Pons (tissue), 1 donor: ENCODE data around the gene ATXN2.

Experiments used
- DNase-seq: peaks from one replicate; pipeline ENCODE4 v3.0.0-alpha.2; 2016; ENCODE audit warnings: low spot score

ATXN2 gene

GRCh38 chr12:111417784-111418593 lies 181.1 kb downstream of the ATXN2 start:
- no peak for DNase-seq

- DNase-seq, result no peak
These were observed 181.8 kb downstream of the ATXN2 start for GRCh38 chr12:111417290-111417689.

GRCh38 chr12:111414711-111415252 lies 184.3 kb downstream of the ATXN2 start:
- DNase-seq, result no peak

- no peak for DNase-seq
These were observed 185.6 kb downstream of the ATXN2 start for GRCh38 chr12:111413442-111414086.

GRCh38 chr12:111412830-111413441 lies 186.2 kb downstream of the ATXN2 start:
- no peak for DNase-seq

GRCh38 chr12:111412007-111412829 lies 186.9 kb downstream of the ATXN2 start:
- peak; percentile 78 for DNase-seq

GRCh38 chr12:111411185-111411764 lies 187.8 kb downstream of the ATXN2 start:
- DNase-seq, result no peak

GRCh38 chr12:111410431-111411184 lies 188.5 kb downstream of the ATXN2 start:
- DNase-seq, result no peak

- peak; percentile 46 for DNase-seq
These were observed 189.2 kb downstream of the ATXN2 start for GRCh38 chr12:111409780-111410430.

GRCh38 chr12:111409403-111409779 lies 189.7 kb downstream of the ATXN2 start:
- no peak for DNase-seq

- peak; percentile 21 for DNase-seq
These were observed 190.3 kb downstream of the ATXN2 start for GRCh38 chr12:111408686-111409402.

- no peak for DNase-seq
These were observed 191.0 kb downstream of the ATXN2 start for GRCh38 chr12:111408116-111408440.

GRCh38 chr12:111407377-111408115 lies 191.6 kb downstream of the ATXN2 start:
- no peak for DNase-seq

- peak; percentile 81 for DNase-seq
These were observed 192.4 kb downstream of the ATXN2 start for GRCh38 chr12:111406474-111407376.

GRCh38 chr12:111405859-111406473 lies 193.1 kb downstream of the ATXN2 start, which contains the start of gene SH2B3:
TSS of gene SH2B3 (plus strand) at chr12:111405923. CDS start at chr12:111418146, 12,223 bp downstream.
- DNase-seq, result no peak

GRCh38 chr12:111405149-111405858 lies 193.8 kb downstream of the ATXN2 start:
- peak; percentile 87 for DNase-seq
